H1 (cell line): ENCODE data around the gene USP6. TPM values are rescaled to one million over a fixed set of nuclear protein-coding genes. Genes with fewer than 3 reads are reported as not detected.

Experiments
- CTCF ChIA-PET: fragments of 300-600 bp; sonication (Branson Sonifier 250); formaldehyde crosslinking; loops from one replicate; lab custom pipeline; 2021; ENCODE audit not compliant: partially characterized antibody; lab: Charles Lee
- POLR2A ChIA-PET: fragments of 300-600 bp; sonication (Branson Sonifier 250); formaldehyde crosslinking; loops from one replicate; lab custom pipeline; 2021; ENCODE audit warnings: inconsistent platforms; ENCODE audit not compliant: partially characterized antibody; lab: Charles Lee
- DNase-seq, 2 experiments: peaks; one replicate each; pipeline versions ENCODE4 v3.0.0 to v3.0.0-alpha.2; 2010 to 2022; ENCODE audit warnings: low spot score in 2 of 2, low read depth in 1 of 2, mixed read lengths in 1 of 2
- FAIRE-seq: peaks from 2 replicates; lab custom pipeline; 2011; peaks lifted over from hg19 to GRCh38; lab: Jason Lieb, UNC
- H2AFZ ChIP-seq: 2 replicates; pipeline ENCODE4 v1.8.1; 2012; ENCODE audit warnings: low read length, inconsistent platforms
- H2AK5ac ChIP-seq: 2 replicates; pipeline ENCODE4 v1.6.1; 2013; ENCODE audit warnings: low read depth, low read length
- H2BK120ac ChIP-seq: replicated peaks from 2 replicates; pipeline ENCODE3; 2013; ENCODE audit warnings: low read depth, low read length, inconsistent platforms
- H2BK12ac ChIP-seq: 2 replicates; pipeline ENCODE4 v1.6.1; 2013; ENCODE audit warnings: low read depth, low read length
- H2BK15ac ChIP-seq: 2 replicates; pipeline ENCODE4 v1.6.1; 2013; ENCODE audit warnings: low read length
- H2BK20ac ChIP-seq: 2 replicates; pipeline ENCODE4 v1.6.1; 2013; ENCODE audit warnings: low read length
- H2BK5ac ChIP-seq: 2 replicates; pipeline ENCODE4 v1.6.1; 2013; ENCODE audit warnings: low read depth, low read length
- H3K14ac ChIP-seq: 2 replicates; pipeline ENCODE4 v1.6.1; 2013; ENCODE audit warnings: inconsistent platforms; ENCODE audit not compliant: insufficient read length
- H3K18ac ChIP-seq: 2 replicates; pipeline ENCODE4 v1.6.1; 2013; ENCODE audit warnings: low read length; ENCODE audit errors: extremely low read depth
- H3K23ac ChIP-seq: 2 replicates; pipeline ENCODE4 v1.6.1; 2013; ENCODE audit warnings: inconsistent platforms; ENCODE audit not compliant: insufficient read length
- H3K23me2 ChIP-seq: 2 replicates; pipeline ENCODE4 v1.6.1; 2013; ENCODE audit warnings: low read depth, low read length
- H3K27ac ChIP-seq: 2 replicates; pipeline ENCODE4 v1.6.1; 2011; ENCODE audit warnings: low read depth, low read length, inconsistent platforms
- H3K27me3 ChIP-seq, 4 experiments: replicated peaks in 1 of 4; 1 replicate in 1 of 4; 2 replicates in 3 of 4; pipeline versions ENCODE4 v1.6.1 to v1.8.1; 2011 to 2013; ENCODE audit warnings: low read length in 3 of 4, mild to moderate bottlenecking in 3 of 4, inconsistent platforms in 2 of 4, mixed read lengths in 2 of 4, moderate library complexity in 1 of 4; ENCODE audit not compliant: control insufficient read depth in 3 of 4, insufficient read depth in 3 of 4; ENCODE audit errors: extremely low read depth in 1 of 4
- H3K36me3 ChIP-seq, 4 experiments: 2 replicates each; pipeline versions ENCODE4 v1.6.1 to v1.8.1; 2011 to 2013; ENCODE audit warnings: mild to moderate bottlenecking in 4 of 4, low read length in 3 of 4, moderate library complexity in 2 of 4, control low read depth in 1 of 4, inconsistent platforms in 1 of 4; ENCODE audit not compliant: insufficient read depth in 4 of 4, control insufficient read depth in 2 of 4
- H3K4ac ChIP-seq: replicated peaks from 2 replicates; pipeline ENCODE3; 2013; ENCODE audit warnings: low read length, low read depth, mixed read lengths, inconsistent platforms; ENCODE audit not compliant: insufficient read length
- H3K4me1 ChIP-seq, 4 experiments: replicated peaks in 1 of 4; 1 replicate in 1 of 4; 2 replicates in 3 of 4; pipeline versions ENCODE4 v1.6.1 to v1.8.1; 2011 to 2013; ENCODE audit warnings: low read length in 3 of 4, inconsistent platforms in 2 of 4, mixed read lengths in 1 of 4; ENCODE audit not compliant: insufficient read depth in 4 of 4, control insufficient read depth in 3 of 4
- H3K4me2 ChIP-seq, 2 experiments: 2 replicates each; pipeline versions ENCODE4 v1.6.1 to v1.8.1; 2011 to 2013; ENCODE audit warnings: low read depth in 2 of 2, low read length in 2 of 2, control low read depth in 1 of 2, inconsistent platforms in 1 of 2, mild to moderate bottlenecking in 1 of 2; ENCODE audit not compliant: insufficient read depth in 1 of 2
- H3K4me3 ChIP-seq, 4 experiments: fragments of 200-600, 300-600 bp in 1 of 4; sonication (generic), shearing (Covaris generic), sonication (Bioruptor Twin) in 1 of 4; 2 replicates each; pipeline versions ENCODE4 v1.5.1 to v1.8.1; 2011 to 2016; ENCODE audit warnings: low read length in 4 of 4, low read depth in 3 of 4, control low read depth in 2 of 4, inconsistent platforms in 2 of 4, mild to moderate bottlenecking in 2 of 4, mixed read lengths in 1 of 4, moderate library complexity in 1 of 4; ENCODE audit not compliant: insufficient read depth in 2 of 4; ENCODE audit errors: extremely low read depth in 1 of 4
- H3K56ac ChIP-seq: replicated peaks from 2 replicates; pipeline ENCODE3; 2013; ENCODE audit warnings: low read depth, mild to moderate bottlenecking, mixed read lengths, low read length, inconsistent platforms; ENCODE audit not compliant: insufficient read length
- H3K79me1 ChIP-seq: 2 replicates; pipeline ENCODE4 v1.6.1; 2013; ENCODE audit warnings: low read depth, low read length, control low read depth
- H3K79me2 ChIP-seq, 2 experiments: 2 replicates each; pipeline versions ENCODE4 v1.6.1 to v1.8.1; 2012 to 2013; ENCODE audit warnings: low read length in 2 of 2, mild to moderate bottlenecking in 2 of 2, inconsistent platforms in 1 of 2; ENCODE audit not compliant: insufficient read depth in 2 of 2, control insufficient read depth in 1 of 2
- H3K9ac ChIP-seq, 4 experiments: replicated peaks in 1 of 4; 1 replicate in 1 of 4; 2 replicates in 3 of 4; pipeline versions ENCODE4 v1.6.1 to v1.8.1; 2011 to 2013; ENCODE audit warnings: low read depth in 3 of 4, low read length in 3 of 4, control low read depth in 2 of 4, mild to moderate bottlenecking in 2 of 4, moderate library complexity in 2 of 4, inconsistent platforms in 1 of 4; ENCODE audit errors: extremely low read depth in 1 of 4
- H3K9me3 ChIP-seq, 2 experiments: 2 replicates each; pipeline versions ENCODE4 v1.6.1 to v1.8.1; 2012 to 2013; ENCODE audit warnings: mild to moderate bottlenecking in 2 of 2, moderate library complexity in 2 of 2, control low read depth in 1 of 2, inconsistent platforms in 1 of 2, low read depth in 1 of 2, low read length in 1 of 2, mixed read lengths in 1 of 2; ENCODE audit not compliant: insufficient read depth in 2 of 2
- H4K20me1 ChIP-seq, 2 experiments: replicated peaks in 1 of 2; 2 replicates each; pipeline versions ENCODE3 to v1.8.1; 2011 to 2013; ENCODE audit warnings: inconsistent platforms in 2 of 2, low read length in 2 of 2, mild to moderate bottlenecking in 1 of 2; ENCODE audit not compliant: insufficient read depth in 2 of 2, control insufficient read depth in 1 of 2
- H4K5ac ChIP-seq: 2 replicates; pipeline ENCODE4 v1.6.1; 2013; ENCODE audit warnings: low read length, low read depth, mixed read lengths, inconsistent platforms; ENCODE audit not compliant: insufficient read length
- H4K8ac ChIP-seq: 2 replicates; pipeline ENCODE4 v1.8.0; 2013; ENCODE audit warnings: mild to moderate bottlenecking, moderate library complexity, low read length, inconsistent platforms; ENCODE audit not compliant: insufficient read depth; ENCODE audit errors: extremely low read depth
- H4K91ac ChIP-seq: replicated peaks from 2 replicates; pipeline ENCODE3; 2013; ENCODE audit warnings: low read length, mixed read lengths, inconsistent platforms; ENCODE audit not compliant: insufficient read length
- GABPA ChIP-seq: IDR thresholded peaks from 2 replicates; pipeline ENCODE4 v1.6.1; 2011; ENCODE audit warnings: mild to moderate bottlenecking, low read length, moderate library complexity, borderline replicate concordance; ENCODE audit not compliant: insufficient read depth
- MAFK ChIP-seq: IDR thresholded peaks from 2 replicates; pipeline ENCODE4 v1.6.1; 2012; ENCODE audit warnings: low read depth, mild to moderate bottlenecking, improper control_type of control experiment, low read length
- RXRA ChIP-seq: IDR thresholded peaks from 2 replicates; pipeline ENCODE4 v1.6.1; 2011; ENCODE audit warnings: low read depth, mild to moderate bottlenecking, low read length, moderate library complexity; ENCODE audit not compliant: insufficient read depth
- ZNF274 ChIP-seq: IDR thresholded peaks from 2 replicates; pipeline ENCODE4 v1.7.0; 2012; ENCODE audit warnings: low read length, borderline replicate concordance; ENCODE audit errors: extremely low read depth
- polyA plus RNA-seq, 7 experiments: library from polyadenylated mRNA; depleted of rRNA in 3 of 7; stranded (reverse) in 5 of 7; unstranded in 2 of 7; fragments of >200 nt in 5 of 7; fragments of 200-250 nt in 2 of 7; gene quantifications; 1 replicate in 5 of 7; 2 replicates in 1 of 7; 4 replicates in 1 of 7; pipeline versions ENCODE4 v1.2.1 to v1.2.3, GENCODE V29; 2011 to 2013; ENCODE audit warnings: missing spikeins in 2 of 7, mixed read lengths in 2 of 7
- total RNA-seq: library from RNA; stranded (reverse); fragmentation: NEBNext Ultra II Directional; extraction: Animal tissue kit (Norgen Biotek cat#: 25700); gene quantifications from 2 replicates; pipeline ENCODE4 v1.2.1, GENCODE V29; 2021

Gene USP6
- total and polyA plus RNA-seq, 2 of the 8 experiments (the other 6 are each of a cell fraction or from before 2014, with no cell fraction given), result 0.08 to 0.32 TPM

DNA sequence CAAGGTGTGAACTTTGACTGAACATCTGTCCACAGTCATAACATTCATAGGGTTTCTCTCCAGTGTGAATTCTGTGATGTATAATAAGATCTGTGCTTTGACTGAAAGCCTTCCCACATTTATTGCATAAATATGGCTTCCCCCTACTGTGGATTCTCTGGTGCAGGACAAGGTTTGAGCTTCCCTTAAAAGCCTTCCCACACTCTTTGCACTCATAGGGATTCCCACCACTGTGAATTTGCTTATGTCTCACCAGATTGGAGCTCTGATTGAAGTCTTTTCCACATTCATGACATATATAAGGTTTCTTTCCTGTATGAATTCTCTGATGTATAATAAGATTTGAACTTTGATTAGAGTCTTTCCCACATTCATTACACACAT is 67.6 kb downstream of the USP6 start:
- H2BK20ac ChIP-seq, result no peak overlapping the region
- H2BK12ac ChIP-seq, result no peak overlapping the region
- H3K79me2 ChIP-seq, result no peaks in the 10 kb centered on the region
- no peaks in the 10 kb centered on the region for H3K79me1 ChIP-seq
- no peak overlapping the region for H2BK5ac ChIP-seq
- no peak overlapping the region for H2BK15ac ChIP-seq
- no peak overlapping the region for H3K14ac ChIP-seq
- TF ChIP-seq MAFK (no peak), RXRA (no peak), ZNF274 (peak; percentile 66; the same call in 1 of the 2 replicates), GABPA (no peak)
- no peak overlapping the region for H2AK5ac ChIP-seq
- H3K4ac ChIP-seq, result no peak overlapping the region
- H3K9me3 ChIP-seq, result peaks cover 90 to 93% of the 10 kb centered on the region in 2 experiments
- H3K27ac ChIP-seq, result no peak overlapping the region
- DNase-seq (no peak), FAIRE-seq (no peak)
- no peak overlapping the region for H4K91ac ChIP-seq
- H4K20me1 ChIP-seq, result no peaks in the 10 kb centered on the region
- H2AFZ ChIP-seq, result no peak overlapping the region
- H4K8ac ChIP-seq, result no peak overlapping the region
- H3K23ac ChIP-seq, result no peak overlapping the region
- H4K5ac ChIP-seq, result no peak overlapping the region
- H2BK120ac ChIP-seq, result no peak overlapping the region
- H3K4me1 ChIP-seq, result no peaks in the 10 kb centered on the region
- H3K18ac ChIP-seq, result no peak overlapping the region
- peak overlapping the region in 1 of 4 experiments; percentile 22; a peak in 1 of 8 replicates for H3K4me3 ChIP-seq
- ChIA-PET POLR2A (interaction anchor here (1.0 to 3.4 kb wide), 4 partner anchors 8 to 79 kb away, joined by 3 to 23 read pairs (median 8); partner anchors contain the start of genes ZNF232 and ZNF594), CTCF (interaction anchor here (1.2 kb wide), 1 partner anchor 128 kb away, joined by 3 read pairs; no protein-coding TSS in a partner anchor)
- no peak overlapping the region for H3K9ac ChIP-seq
- H3K36me3 ChIP-seq, result peaks cover 0 to 80% (median 25%) of the 10 kb centered on the region in 4 experiments; a peak in 5 of 8 replicates
- H3K27me3 ChIP-seq, result no peaks in the 10 kb centered on the region
- H3K23me2 ChIP-seq, result no peaks in the 10 kb centered on the region
- no peak overlapping the region for H3K56ac ChIP-seq
- H3K4me2 ChIP-seq, result no peak overlapping the region
